ENCODE results near the gene TELO2.

The TELO2 gene

DNA sequence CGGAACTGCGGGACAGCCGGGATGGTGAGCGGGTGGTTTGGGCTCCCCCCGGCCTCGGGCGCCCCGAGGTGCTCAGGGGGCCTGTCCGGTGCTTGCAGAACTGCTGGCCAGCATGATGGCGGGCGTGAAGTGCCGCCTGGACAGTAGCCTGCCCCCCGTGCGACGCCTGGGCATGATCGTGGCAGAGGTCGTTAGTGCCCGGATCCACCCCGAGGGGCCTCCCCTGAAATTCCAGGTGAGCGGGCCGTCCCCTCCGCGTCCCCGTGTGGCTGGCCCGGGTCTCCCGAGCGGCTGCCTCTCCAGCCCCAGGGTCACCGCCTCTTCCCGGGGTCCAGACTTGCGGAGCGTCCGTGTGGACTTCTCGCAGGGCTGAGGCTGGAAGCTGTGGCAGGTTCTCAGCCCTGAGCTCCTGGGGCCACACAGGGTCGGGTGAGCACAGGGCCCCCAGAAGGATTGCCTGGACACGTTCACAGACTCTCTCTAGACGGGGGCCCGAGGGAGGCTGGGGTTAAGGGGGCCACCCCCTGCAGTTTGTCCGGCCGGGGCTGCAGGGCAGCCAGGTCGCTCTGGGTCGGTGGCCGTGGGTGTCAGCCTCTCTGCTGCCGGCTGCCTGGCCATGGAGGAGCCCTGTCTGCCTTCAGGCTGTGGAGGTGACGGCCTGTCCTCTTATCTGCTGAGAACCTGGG lies 7.4 kb downstream of the TELO2 start:
- no peaks in the 10 kb centered on the region for H3K27me3 ChIP-seq (ENCODE audit: insufficient read depth, low read depth)
- no peaks in the 10 kb centered on the region for H4K20me1 ChIP-seq (ENCODE audit: insufficient read depth)
- H3K27ac ChIP-seq, result no peak overlapping the region
- H3K9ac ChIP-seq, result no peak overlapping the region
- no peak overlapping the region for H3K4me3 ChIP-seq (IDR thresholded peaks at IDR 0.05; ENCODE audit: insufficient read depth, low read depth, low read length)
- no peak overlapping the region for H3K4me2 ChIP-seq
- no peaks in the 10 kb centered on the region for H3K4me1 ChIP-seq (ENCODE audit: low read depth, poor library complexity, severe bottlenecking)
- no peak overlapping the region for H2AFZ ChIP-seq (ENCODE audit: low read depth)
- TF ChIP-seq, protein P1, sequence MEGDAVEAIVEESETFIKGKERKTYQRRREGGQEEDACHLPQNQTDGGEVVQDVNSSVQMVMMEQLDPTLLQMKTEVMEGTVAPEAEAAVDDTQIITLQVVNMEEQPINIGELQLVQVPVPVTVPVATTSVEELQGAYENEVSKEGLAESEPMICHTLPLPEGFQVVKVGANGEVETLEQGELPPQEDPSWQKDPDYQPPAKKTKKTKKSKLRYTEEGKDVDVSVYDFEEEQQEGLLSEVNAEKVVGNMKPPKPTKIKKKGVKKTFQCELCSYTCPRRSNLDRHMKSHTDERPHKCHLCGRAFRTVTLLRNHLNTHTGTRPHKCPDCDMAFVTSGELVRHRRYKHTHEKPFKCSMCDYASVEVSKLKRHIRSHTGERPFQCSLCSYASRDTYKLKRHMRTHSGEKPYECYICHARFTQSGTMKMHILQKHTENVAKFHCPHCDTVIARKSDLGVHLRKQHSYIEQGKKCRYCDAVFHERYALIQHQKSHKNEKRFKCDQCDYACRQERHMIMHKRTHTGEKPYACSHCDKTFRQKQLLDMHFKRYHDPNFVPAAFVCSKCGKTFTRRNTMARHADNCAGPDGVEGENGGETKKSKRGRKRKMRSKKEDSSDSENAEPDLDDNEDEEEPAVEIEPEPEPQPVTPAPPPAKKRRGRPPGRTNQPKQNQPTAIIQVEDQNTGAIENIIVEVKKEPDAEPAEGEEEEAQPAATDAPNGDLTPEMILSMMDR (conservative IDR thresholded peaks at IDR 0.05; ENCODE audit: low read depth, low read length), result no peak
- H3K79me2 ChIP-seq (ENCODE audit: insufficient read depth, low read depth), result no peaks in the 10 kb centered on the region
- H3K36me3 ChIP-seq (ENCODE audit: insufficient read depth), result peaks cover 10% of the 10 kb centered on the region; the same call in 1 of the 2 replicates

GRCh38 chr16:1501630-1502029 lies 8.5 kb downstream of the TELO2 start:
- no peak overlapping the region for H3K4me2 ChIP-seq
- no peaks in the 10 kb centered on the region for H3K27me3 ChIP-seq (ENCODE audit: insufficient read depth, low read depth)
- H2AFZ ChIP-seq (ENCODE audit: low read depth), result no peak overlapping the region
- peaks cover 10% of the 10 kb centered on the region; the same call in 1 of the 2 replicates for H3K36me3 ChIP-seq (ENCODE audit: insufficient read depth)
- no peak overlapping the region for H3K4me3 ChIP-seq (IDR thresholded peaks at IDR 0.05; ENCODE audit: insufficient read depth, low read depth, low read length)
- no peaks in the 10 kb centered on the region for H3K4me1 ChIP-seq (ENCODE audit: low read depth, poor library complexity, severe bottlenecking)
- no peak overlapping the region for H3K27ac ChIP-seq
- H3K79me2 ChIP-seq (ENCODE audit: insufficient read depth, low read depth), result no peaks in the 10 kb centered on the region
- TF ChIP-seq, protein P1 (conservative IDR thresholded peaks at IDR 0.05; ENCODE audit: low read depth, low read length), result no peak
- no peaks in the 10 kb centered on the region for H4K20me1 ChIP-seq (ENCODE audit: insufficient read depth)
- no peak overlapping the region for H3K9ac ChIP-seq

GRCh38 chr16:1502092-1503004 lies 9.2 kb downstream of the TELO2 start:
- Histone ChIP-seq H3K79me2 (ENCODE audit: insufficient read depth, low read depth) (no peaks in the 10 kb centered on the region), H3K36me3 (ENCODE audit: insufficient read depth) (peaks cover 10% of the 10 kb centered on the region; the same call in 1 of the 2 replicates), H3K27me3 (ENCODE audit: insufficient read depth, low read depth) (no peaks in the 10 kb centered on the region), H3K4me3 (IDR thresholded peaks at IDR 0.05; ENCODE audit: insufficient read depth, low read depth, low read length) (no peak overlapping the region), H3K27ac (no peak overlapping the region), H2AFZ (ENCODE audit: low read depth) (no peak overlapping the region), H4K20me1 (ENCODE audit: insufficient read depth) (no peaks in the 10 kb centered on the region), H3K4me2 (no peak overlapping the region), H3K4me1 (ENCODE audit: low read depth, poor library complexity, severe bottlenecking) (no peaks in the 10 kb centered on the region), H3K9ac (no peak overlapping the region)
- TF ChIP-seq, protein P1 (conservative IDR thresholded peaks at IDR 0.05; ENCODE audit: low read depth, low read length), result no peak

- H4K20me1 ChIP-seq (ENCODE audit: insufficient read depth), result no peaks in the 10 kb centered on the region
- H3K79me2 ChIP-seq (ENCODE audit: insufficient read depth, low read depth), result no peaks in the 10 kb centered on the region
- no peak overlapping the region for H3K27ac ChIP-seq
- peaks cover 10% of the 10 kb centered on the region; the same call in 1 of the 2 replicates for H3K36me3 ChIP-seq (ENCODE audit: insufficient read depth)
- TF ChIP-seq, protein P1 (conservative IDR thresholded peaks at IDR 0.05; ENCODE audit: low read depth, low read length), result no peak
- H3K9ac ChIP-seq, result no peak overlapping the region
- H3K4me1 ChIP-seq (ENCODE audit: low read depth, poor library complexity, severe bottlenecking), result no peaks in the 10 kb centered on the region
- no peak overlapping the region for H3K4me3 ChIP-seq (IDR thresholded peaks at IDR 0.05; ENCODE audit: insufficient read depth, low read depth, low read length)
- no peaks in the 10 kb centered on the region for H3K27me3 ChIP-seq (ENCODE audit: insufficient read depth, low read depth)
- no peak overlapping the region for H2AFZ ChIP-seq (ENCODE audit: low read depth)
- H3K4me2 ChIP-seq, result no peak overlapping the region
Measured at GRCh38 chr16:1503110-1503955, 10.2 kb downstream of the TELO2 start.
